Activated T-cell treated with anti-CD3 and anti-CD28 coated beads for 4 hours (primary cell): ENCODE results near the gene SEC22B.
"Not testable (repeated sequence)": the region's sequence is repeated elsewhere in the genome, so short reads cannot be mapped to it uniquely, and the experiment has no call there.

ENCODE experiments used
- DNase-seq: peaks from one replicate; pipeline ENCODE4 v3.0.0-alpha.2; 2020

SEC22B gene

GRCh38 chr1:120112212-120112611 is 64.1 kb downstream of the SEC22B start:
- not testable (repeated sequence) for DNase-seq

GRCh38 chr1:120111771-120112170 is 64.5 kb downstream of the SEC22B start:
- not testable (repeated sequence) for DNase-seq

- DNase-seq, result not testable (repeated sequence)
These were observed 65.3 kb downstream of the SEC22B start for GRCh38 chr1:120111008-120111407.

- not testable (repeated sequence) for DNase-seq
These were observed 66.7 kb downstream of the SEC22B start for GRCh38 chr1:120109656-120110055.

GRCh38 chr1:120109180-120109579 is 67.1 kb downstream of the SEC22B start:
- DNase-seq, result not testable (repeated sequence)

GRCh38 chr1:120105288-120105687 is 71.0 kb downstream of the SEC22B start:
- DNase-seq, result not testable (repeated sequence)

GRCh38 chr1:120103768-120104167 is 72.6 kb downstream of the SEC22B start:
- DNase-seq, result not testable (repeated sequence)

- not testable (repeated sequence) for DNase-seq
These were observed 74.7 kb downstream of the SEC22B start for GRCh38 chr1:120101593-120101992.
